Endothelial cell of umbilical vein (primary cell): ENCODE data around the gene UBR7. TPM values are rescaled to one million over a fixed set of nuclear protein-coding genes. Genes with fewer than 3 reads are reported as not detected.

Source experiments
- BruUV-seq: library from RNA; stranded (reverse); fragments of 400-500 nt; replicated peaks from 2 replicates; lab custom pipeline; 2021; lab: Mats Ljungman, UMichigan
- CTCF ChIA-PET: fragments of 300-600, 350-600 bp; sonication (Branson Sonifier 250); formaldehyde crosslinking; loops from one replicate; lab custom pipeline; 2021; ENCODE audit warnings: antibody characterized with exemption, inconsistent platforms; lab: Charles Lee
- POLR2A ChIA-PET: fragments of 300-600, 350-600 bp; sonication (Branson Sonifier 250); formaldehyde crosslinking; loops from one replicate; lab custom pipeline; 2021; ENCODE audit warnings: antibody characterized with exemption, inconsistent platforms; lab: Charles Lee
- DNase-seq: peaks from one replicate; pipeline ENCODE4 v3.0.0-alpha.2; 2011; ENCODE audit warnings: low read depth, low spot score
- FAIRE-seq: peaks from 2 replicates; lab custom pipeline; 2011; peaks lifted over from hg19 to GRCh38; lab: Jason Lieb, UNC
- H2AFZ ChIP-seq: 2 replicates; pipeline ENCODE4 v1.6.0; 2012; ENCODE audit warnings: low read depth, low read length, control low read depth, inconsistent platforms
- H3K27ac ChIP-seq: 2 replicates; pipeline ENCODE4 v1.5.1; 2011; ENCODE audit warnings: low read depth, mild to moderate bottlenecking, control low read depth, low read length, moderate library complexity; ENCODE audit not compliant: insufficient read depth
- H3K27me3 ChIP-seq, 2 experiments: 2 replicates each; pipeline versions ENCODE4 v1.6.0 to v1.6.1; 2011; ENCODE audit warnings: low read length in 2 of 2, mixed read lengths in 1 of 2; ENCODE audit not compliant: control insufficient read depth in 2 of 2, insufficient read depth in 2 of 2
- H3K36me3 ChIP-seq, 2 experiments: 2 replicates in 1 of 2; 3 replicates in 1 of 2; pipeline ENCODE4 v1.5.1; 2011; ENCODE audit warnings: low read length in 2 of 2, mild to moderate bottlenecking in 1 of 2, moderate library complexity in 1 of 2; ENCODE audit not compliant: control insufficient read depth in 2 of 2, insufficient read depth in 2 of 2; ENCODE audit errors: extremely low read depth in 1 of 2
- H3K4me1 ChIP-seq: 3 replicates; pipeline ENCODE4 v1.5.1; 2011; ENCODE audit warnings: mild to moderate bottlenecking, low read length; ENCODE audit not compliant: control insufficient read depth, insufficient read depth; ENCODE audit errors: extremely low read depth
- H3K4me2 ChIP-seq: 2 replicates; pipeline ENCODE4 v1.6.1; 2011; ENCODE audit warnings: low read length, control low read depth, mixed read lengths; ENCODE audit not compliant: insufficient read depth
- H3K4me3 ChIP-seq, 3 experiments: fragments of 200-600 bp in 1 of 3; sonication (generic), shearing (Covaris generic) in 1 of 3; replicated peaks in 1 of 3; 2 replicates each; pipeline ENCODE4 v1.5.1; 2011 to 2016; ENCODE audit warnings: control low read depth in 3 of 3, low read length in 3 of 3, mild to moderate bottlenecking in 2 of 3, inconsistent platforms in 1 of 3, low read depth in 1 of 3, moderate library complexity in 1 of 3; ENCODE audit not compliant: insufficient read depth in 1 of 3
- H3K79me2 ChIP-seq: 2 replicates; pipeline ENCODE4 v1.6.0; 2012; ENCODE audit warnings: low read length, inconsistent platforms; ENCODE audit not compliant: control insufficient read depth, insufficient read depth
- H3K9ac ChIP-seq: replicated peaks from 2 replicates; pipeline ENCODE3; 2011; ENCODE audit warnings: low read length, control low read depth; ENCODE audit not compliant: insufficient read depth; ENCODE audit errors: extremely low read depth
- H3K9me1 ChIP-seq: replicated peaks from 3 replicates; pipeline ENCODE4 v1.6.0; 2011; ENCODE audit warnings: mild to moderate bottlenecking, low read length; ENCODE audit not compliant: control insufficient read depth, insufficient read depth; ENCODE audit errors: extremely low read depth
- H3K9me3 ChIP-seq: replicated peaks from 2 replicates; pipeline ENCODE4 v1.5.1; 2012; ENCODE audit warnings: low read length, inconsistent platforms; ENCODE audit not compliant: control insufficient read depth, insufficient read depth
- H4K20me1 ChIP-seq: replicated peaks from 2 replicates; pipeline ENCODE3; 2011; ENCODE audit warnings: mild to moderate bottlenecking, low read length; ENCODE audit not compliant: control insufficient read depth, insufficient read depth; ENCODE audit errors: extremely low read depth
- EZH2 ChIP-seq: IDR thresholded peaks from 2 replicates; pipeline ENCODE4 v1.6.1; 2012; ENCODE audit warnings: borderline replicate concordance, low read depth, mild to moderate bottlenecking, moderate library complexity, low read length, inconsistent platforms; ENCODE audit not compliant: severe bottlenecking
- FOS ChIP-seq: IDR thresholded peaks from 2 replicates; pipeline ENCODE4 v1.6.1; 2011; ENCODE audit warnings: mild to moderate bottlenecking, low read length, moderate library complexity, borderline replicate concordance; ENCODE audit not compliant: insufficient read depth
- GATA2 ChIP-seq: IDR thresholded peaks from 2 replicates; pipeline ENCODE4 v1.7.0; 2011; ENCODE audit warnings: low read depth, mild to moderate bottlenecking, moderate library complexity, mixed read lengths, low read length; ENCODE audit not compliant: insufficient read length, insufficient read depth
- JUN ChIP-seq: IDR thresholded peaks from 2 replicates; pipeline ENCODE4 v1.6.1; 2011; ENCODE audit warnings: borderline replicate concordance, low read depth; ENCODE audit not compliant: insufficient read length, insufficient read depth
- MYC ChIP-seq: IDR thresholded peaks from one replicate; pipeline ENCODE4 v1.6.1; 2011; ENCODE audit warnings: mild to moderate bottlenecking, low read depth, low read length
- POLR2A ChIP-seq: IDR thresholded peaks from 2 replicates; pipeline ENCODE4 v1.6.1; 2012; ENCODE audit warnings: low read depth, mild to moderate bottlenecking, control low read depth, low read length
- POLR2AphosphoS5 ChIP-seq: IDR thresholded peaks from 2 replicates; pipeline ENCODE4 v1.6.1; 2012; ENCODE audit warnings: low read depth, mild to moderate bottlenecking, control low read depth, low read length, moderate library complexity; ENCODE audit not compliant: insufficient read depth
- dilution Hi-C: fragments of 300-500 bp; cut with MboI; formaldehyde crosslinking; loops from one replicate; pipeline ENCODE4 v1.15.0; 2019; ENCODE audit warnings: low sequenced_read_pairs; ENCODE audit not compliant: extremely low pct_ligation_motif_present
- intact Hi-C: fragments of 100-400 bp; cut with micrococcal nuclease; formaldehyde crosslinking; loops from one replicate; pipeline ENCODE4 v1.10.0; 2022
- polyA plus RNA-seq, 4 experiments: library from polyadenylated mRNA; depleted of rRNA in 3 of 4; stranded (reverse) in 3 of 4; unstranded in 1 of 4; fragments of >200 nt; gene quantifications; 2 replicates each; pipeline versions ENCODE4 v1.2.1 to v1.2.3, GENCODE V29; 2011 to 2012; ENCODE audit warnings: missing spikeins in 1 of 4
- total RNA-seq: library from RNA; stranded (reverse); gene quantifications from 2 replicates; pipeline ENCODE4 v1.2.3, GENCODE V29; 2021
- TF ChIP-seq, protein P1 (sequence below), 2 donors: IDR thresholded peaks; 1 replicate in 1 of 2; 2 replicates in 1 of 2; pipeline ENCODE4 v1.5.1; 2011; ENCODE audit warnings: low read length in 2 of 2, mild to moderate bottlenecking in 2 of 2, moderate library complexity in 2 of 2, control low read depth in 1 of 2, inconsistent platforms in 1 of 2, low read depth in 1 of 2; ENCODE audit not compliant: insufficient read depth in 1 of 2; ENCODE audit errors: extremely low read depth in 1 of 2
- TF ChIP-seq, protein P2 (sequence below): IDR thresholded peaks from 2 replicates; pipeline ENCODE4 v1.6.1; 2011; ENCODE audit not compliant: insufficient read depth, insufficient read length

The UBR7 gene
- total and polyA plus RNA-seq, 2 donors (not counting 3 experiments of a cell fraction or from before 2014, with no cell fraction given), result 16.8 to 24.1 TPM

DNA sequence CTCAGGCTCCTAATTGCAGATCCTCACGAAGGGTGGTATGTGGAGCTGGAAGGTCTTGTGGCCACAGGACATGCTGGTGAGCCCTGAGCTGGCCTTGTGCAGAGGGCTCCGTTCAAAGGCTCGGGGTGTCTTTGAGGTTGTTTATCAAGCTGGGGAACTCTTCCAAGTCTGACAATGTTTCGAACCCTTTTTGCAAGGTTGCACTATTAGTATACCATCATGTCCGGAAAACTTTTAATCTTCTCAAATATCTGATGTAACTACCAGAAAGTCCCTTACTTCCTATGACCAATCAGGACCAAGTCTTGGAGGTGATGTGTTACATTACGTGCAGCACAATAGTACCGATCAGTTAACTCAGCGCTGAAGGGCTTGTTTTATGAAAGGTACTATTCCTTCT, 21.5 kb downstream of the UBR7 start:
- Histone ChIP-seq H3K9me3 (no peaks in the 10 kb centered on the region), H3K36me3 (peaks cover 8% of the 10 kb centered on the region in 2 experiments), H3K4me3 (no peak overlapping the region), H3K4me1 (no peaks in the 10 kb centered on the region), H3K9ac (no peak overlapping the region), H3K9me1 (no peaks in the 10 kb centered on the region), H3K79me2 (no peaks in the 10 kb centered on the region), H3K27me3 (no peaks in the 10 kb centered on the region), H2AFZ (no peak overlapping the region), H3K4me2 (no peak overlapping the region), H3K27ac (no peak overlapping the region), H4K20me1 (no peaks in the 10 kb centered on the region)
- dilution Hi-C loops, result no loop called here
- BruUV-seq, result no TSS peak
- ChIA-PET POLR2A (no interaction called here), CTCF (no interaction called here)
- FAIRE-seq, result no peak
- TF ChIP-seq GATA2 (no peak), FOS (no peak), MYC (no peak), EZH2 (no peak), JUN (no peak), POLR2AphosphoS5 (no peak), POLR2A (no peak)
- TF ChIP-seq, protein P1, sequence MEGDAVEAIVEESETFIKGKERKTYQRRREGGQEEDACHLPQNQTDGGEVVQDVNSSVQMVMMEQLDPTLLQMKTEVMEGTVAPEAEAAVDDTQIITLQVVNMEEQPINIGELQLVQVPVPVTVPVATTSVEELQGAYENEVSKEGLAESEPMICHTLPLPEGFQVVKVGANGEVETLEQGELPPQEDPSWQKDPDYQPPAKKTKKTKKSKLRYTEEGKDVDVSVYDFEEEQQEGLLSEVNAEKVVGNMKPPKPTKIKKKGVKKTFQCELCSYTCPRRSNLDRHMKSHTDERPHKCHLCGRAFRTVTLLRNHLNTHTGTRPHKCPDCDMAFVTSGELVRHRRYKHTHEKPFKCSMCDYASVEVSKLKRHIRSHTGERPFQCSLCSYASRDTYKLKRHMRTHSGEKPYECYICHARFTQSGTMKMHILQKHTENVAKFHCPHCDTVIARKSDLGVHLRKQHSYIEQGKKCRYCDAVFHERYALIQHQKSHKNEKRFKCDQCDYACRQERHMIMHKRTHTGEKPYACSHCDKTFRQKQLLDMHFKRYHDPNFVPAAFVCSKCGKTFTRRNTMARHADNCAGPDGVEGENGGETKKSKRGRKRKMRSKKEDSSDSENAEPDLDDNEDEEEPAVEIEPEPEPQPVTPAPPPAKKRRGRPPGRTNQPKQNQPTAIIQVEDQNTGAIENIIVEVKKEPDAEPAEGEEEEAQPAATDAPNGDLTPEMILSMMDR (IDR thresholded peaks at IDR 0.05; ENCODE audit: extremely low read depth in 1 of 2, insufficient read depth in 1 of 2, low read depth in 1 of 2, low read length in 2 of 2), result no peak
- TF ChIP-seq, protein P2, sequence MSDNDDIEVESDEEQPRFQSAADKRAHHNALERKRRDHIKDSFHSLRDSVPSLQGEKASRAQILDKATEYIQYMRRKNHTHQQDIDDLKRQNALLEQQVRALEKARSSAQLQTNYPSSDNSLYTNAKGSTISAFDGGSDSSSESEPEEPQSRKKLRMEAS, result no peak
- intact Hi-C loops, result no loop called here
- DNase-seq, result no peak
